Activated T-helper 9 cell treated with anti-CD3 and anti-CD28 coated beads, Interleukin-2, amount 50 U/mL, for 16 hours (primary cell): Measurements from ENCODE around the gene PHRF1.
"Not testable (repeated sequence)": the region's sequence is repeated elsewhere in the genome, so short reads cannot be mapped to it uniquely, and the experiment has no call there.

Experiments
- DNase-seq: peaks from one replicate; pipeline ENCODE4 v3.0.0-alpha.2; 2020; ENCODE audit warnings: low read depth

PHRF1 gene

DNA sequence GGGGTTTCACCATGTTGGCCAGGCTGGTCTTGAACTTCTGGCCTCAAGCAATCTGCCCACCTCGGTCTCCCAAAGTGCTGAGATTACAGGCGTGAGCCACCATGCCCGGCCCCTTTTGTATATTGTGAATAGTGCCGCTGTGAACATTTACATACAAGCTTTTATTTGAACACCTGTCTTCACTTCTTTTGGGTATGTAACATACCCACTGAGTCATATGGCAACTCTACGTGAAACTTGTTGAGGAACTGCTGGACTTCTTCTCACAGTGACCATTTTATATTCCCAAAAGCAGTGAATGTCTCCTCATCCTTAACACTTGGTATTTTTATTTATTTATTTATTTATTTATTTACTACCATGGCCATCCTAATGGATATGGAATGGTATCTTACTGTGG is 54.6 kb downstream of the PHRF1 start:
- DNase-seq = no peak

DNA sequence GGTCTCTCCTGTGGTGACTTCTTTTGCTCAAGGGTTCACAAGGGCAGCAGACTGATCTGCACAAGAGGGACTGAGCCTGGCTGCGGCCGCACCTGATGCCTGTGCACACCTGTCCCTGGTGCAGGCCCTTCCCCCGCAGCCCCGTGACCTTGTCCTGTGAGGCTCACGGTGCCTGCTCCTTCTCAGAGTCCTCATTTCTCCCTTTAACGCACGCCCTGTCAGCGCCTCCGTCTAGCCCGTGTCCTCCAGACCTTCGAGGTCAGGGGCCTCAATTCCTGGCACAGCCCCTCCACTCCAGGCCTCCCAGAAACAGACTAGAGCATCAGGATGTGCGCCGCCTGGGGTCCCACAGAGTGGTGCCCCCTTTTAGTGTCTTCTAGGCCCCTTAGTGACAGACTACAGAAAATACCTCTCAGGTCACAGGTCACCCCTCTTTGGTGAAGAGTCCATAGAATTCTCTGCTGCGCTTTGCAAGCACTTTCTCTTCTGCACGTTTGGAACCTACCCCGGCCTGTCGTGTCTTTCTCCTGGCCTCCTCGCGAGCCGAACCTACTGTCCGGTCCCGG is 59.8 kb downstream of the PHRF1 start:
- no peak for DNase-seq

DNA sequence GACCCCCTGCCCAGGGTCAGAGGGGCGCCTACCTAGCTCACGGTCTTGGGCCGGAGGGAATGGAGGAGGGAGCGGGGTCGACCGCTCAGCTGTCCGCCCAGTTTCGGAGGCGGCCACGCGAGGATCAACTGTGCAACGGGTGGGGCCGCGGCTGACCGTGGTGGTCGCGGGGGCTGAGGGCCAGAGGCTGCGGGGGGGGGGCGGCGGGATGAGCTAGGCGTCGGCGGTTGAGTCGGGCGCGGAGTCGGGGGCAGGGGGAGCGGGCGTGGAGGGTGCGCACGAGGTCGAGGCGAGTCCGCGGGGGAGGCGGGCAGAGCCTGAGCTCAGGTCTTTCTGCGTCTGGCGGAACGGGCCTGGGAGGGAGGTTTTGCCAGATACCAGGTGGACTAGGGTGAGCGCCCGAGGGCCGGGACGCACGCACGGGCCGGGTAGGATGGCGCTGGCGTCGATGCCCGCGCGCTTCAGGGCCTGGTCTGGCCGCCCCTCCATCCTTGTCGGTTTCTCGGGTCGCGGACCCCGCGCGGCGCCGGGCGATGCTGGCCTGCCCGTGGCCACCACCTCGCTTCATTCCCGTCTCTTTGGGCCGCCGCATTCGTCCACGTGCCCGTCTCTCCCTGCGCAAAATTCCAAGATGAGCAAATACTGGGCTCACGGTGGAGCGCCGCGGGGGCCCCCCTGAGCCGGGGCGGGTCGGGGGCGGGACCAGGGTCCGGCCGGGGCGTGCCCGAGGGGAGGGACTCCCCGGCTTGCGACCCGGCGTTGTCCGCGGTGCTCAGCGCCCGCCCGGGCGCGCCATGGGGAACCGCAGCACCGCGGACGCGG is 60.5 kb downstream of the PHRF1 start, which contains the start of gene DRD4:
Gene DRD4 (plus strand): TSS at position 759 of the 822 bp plus-strand sequence. CDS start 36 bp downstream, at position 795.
- DNase-seq = no peak

DNA sequence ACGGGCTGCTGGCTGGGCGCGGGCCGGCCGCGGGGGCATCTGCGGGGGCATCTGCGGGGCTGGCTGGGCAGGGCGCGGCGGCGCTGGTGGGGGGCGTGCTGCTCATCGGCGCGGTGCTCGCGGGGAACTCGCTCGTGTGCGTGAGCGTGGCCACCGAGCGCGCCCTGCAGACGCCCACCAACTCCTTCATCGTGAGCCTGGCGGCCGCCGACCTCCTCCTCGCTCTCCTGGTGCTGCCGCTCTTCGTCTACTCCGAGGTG is 61.0 kb downstream of the PHRF1 start:
- no peak for DNase-seq

DNA sequence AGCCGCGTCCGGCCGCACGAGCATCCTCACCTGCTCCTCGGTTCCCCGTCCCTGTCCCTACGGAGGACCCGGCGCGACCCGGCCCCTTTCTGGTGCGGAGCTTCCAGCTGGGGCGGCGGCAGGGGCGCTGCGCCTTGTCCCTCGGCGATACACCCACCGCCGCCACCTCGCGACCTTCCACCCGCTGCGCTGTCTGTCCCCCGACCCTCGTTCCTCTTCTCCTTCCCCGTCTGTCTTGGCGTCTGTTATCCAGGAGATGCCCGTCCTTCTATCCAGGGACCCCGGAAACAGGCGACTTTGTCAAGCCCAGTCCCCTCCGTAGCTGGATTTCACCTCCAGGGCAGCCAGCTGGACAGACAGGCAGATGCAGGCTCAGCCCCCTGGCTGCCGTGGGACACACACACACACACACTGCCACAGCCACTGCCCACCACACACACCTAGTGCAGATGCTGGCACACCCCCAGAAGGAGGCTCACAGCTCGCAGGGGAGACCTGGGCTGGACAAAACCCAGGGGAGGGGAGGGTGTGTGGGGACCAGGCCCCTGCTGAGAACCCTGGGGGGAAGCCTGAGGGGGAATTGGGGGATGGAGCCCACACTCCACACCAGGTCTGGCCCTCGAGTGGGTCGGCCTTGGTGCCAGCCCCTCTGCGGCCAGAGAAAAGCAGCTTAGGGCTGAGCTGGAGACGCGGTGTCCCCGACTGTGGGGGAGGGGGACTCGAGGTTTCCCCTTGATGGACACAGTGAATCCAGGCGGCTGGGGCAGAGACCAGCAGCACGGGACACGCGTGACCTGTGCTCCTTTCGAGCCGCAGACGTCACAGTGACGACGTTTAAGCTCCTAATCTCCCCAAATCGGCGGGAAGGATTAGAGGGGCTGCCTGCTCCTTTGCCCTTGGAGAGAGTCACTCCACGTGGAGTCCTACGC is 61.6 kb downstream of the PHRF1 start:
- no peak for DNase-seq

DNA sequence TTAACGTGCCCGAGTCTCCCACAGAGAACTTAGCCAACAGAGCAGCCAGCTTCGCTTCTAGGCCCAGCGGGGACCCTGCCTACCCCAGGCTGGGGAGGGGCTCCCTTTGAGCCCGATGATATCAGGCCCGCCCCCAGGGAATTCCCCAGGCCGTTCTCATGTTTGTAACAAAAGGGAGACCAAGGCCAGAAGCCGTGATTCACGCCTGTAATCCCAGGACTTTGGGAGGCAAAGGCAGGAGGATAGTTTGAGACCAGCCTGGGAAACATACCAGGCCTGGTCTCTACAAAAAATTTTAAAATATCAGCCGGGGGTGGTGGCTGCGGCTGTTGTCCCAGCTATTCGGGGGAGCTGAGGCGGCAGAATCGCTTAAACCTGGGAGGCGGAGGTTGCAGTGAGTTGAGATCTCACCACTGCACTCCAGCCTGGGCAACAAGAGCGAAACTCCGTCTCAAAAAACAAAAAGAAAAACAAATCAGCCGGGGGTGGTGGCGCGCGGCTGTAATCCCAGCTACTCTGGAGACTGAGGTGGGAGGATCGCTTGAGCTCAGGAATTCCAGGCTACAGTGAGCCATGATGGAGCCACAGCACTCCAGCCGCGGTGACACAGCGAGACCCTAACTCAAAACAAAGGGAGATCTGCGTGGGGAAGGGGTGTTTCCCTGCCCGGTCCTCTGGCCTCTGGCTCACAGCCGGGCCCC is 62.5 kb downstream of the PHRF1 start:
- no peak for DNase-seq

DNA sequence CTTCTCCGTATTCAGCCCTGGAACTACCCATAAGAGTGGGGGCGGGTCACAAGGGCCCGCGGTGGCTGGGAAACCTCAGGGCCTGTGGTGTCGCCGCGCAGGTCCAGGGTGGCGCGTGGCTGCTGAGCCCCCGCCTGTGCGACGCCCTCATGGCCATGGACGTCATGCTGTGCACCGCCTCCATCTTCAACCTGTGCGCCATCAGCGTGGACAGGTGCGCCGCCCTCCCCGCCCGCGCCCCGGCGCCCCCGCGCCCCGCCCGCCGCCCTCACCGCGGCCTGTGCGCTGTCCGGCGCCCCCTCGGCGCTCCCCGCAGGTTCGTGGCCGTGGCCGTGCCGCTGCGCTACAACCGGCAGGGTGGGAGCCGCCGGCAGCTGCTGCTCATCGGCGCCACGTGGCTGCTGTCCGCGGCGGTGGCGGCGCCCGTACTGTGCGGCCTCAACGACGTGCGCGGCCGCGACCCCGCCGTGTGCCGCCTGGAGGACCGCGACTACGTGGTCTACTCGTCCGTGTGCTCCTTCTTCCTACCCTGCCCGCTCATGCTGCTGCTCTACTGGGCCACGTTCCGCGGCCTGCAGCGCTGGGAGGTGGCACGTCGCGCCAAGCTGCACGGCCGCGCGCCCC is 63.2 kb downstream of the PHRF1 start:
- DNase-seq = no peak

DNA sequence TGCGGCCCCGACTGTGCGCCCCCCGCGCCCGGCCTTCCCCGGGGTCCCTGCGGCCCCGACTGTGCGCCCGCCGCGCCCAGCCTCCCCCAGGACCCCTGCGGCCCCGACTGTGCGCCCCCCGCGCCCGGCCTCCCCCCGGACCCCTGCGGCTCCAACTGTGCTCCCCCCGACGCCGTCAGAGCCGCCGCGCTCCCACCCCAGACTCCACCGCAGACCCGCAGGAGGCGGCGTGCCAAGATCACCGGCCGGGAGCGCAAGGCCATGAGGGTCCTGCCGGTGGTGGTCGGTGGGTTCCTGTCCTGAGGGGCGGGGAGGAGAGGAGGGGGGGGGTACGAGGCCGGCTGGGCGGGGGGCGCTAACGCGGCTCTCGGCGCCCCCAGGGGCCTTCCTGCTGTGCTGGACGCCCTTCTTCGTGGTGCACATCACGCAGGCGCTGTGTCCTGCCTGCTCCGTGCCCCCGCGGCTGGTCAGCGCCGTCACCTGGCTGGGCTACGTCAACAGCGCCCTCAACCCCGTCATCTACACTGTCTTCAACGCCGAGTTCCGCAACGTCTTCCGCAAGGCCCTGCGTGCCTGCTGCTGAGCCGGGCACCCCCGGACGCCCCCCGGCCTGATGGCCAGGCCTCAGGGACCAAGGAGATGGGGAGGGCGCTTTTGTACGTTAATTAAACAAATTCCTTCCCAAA is 63.9 kb downstream of the PHRF1 start:
- DNase-seq = no peak

DNA sequence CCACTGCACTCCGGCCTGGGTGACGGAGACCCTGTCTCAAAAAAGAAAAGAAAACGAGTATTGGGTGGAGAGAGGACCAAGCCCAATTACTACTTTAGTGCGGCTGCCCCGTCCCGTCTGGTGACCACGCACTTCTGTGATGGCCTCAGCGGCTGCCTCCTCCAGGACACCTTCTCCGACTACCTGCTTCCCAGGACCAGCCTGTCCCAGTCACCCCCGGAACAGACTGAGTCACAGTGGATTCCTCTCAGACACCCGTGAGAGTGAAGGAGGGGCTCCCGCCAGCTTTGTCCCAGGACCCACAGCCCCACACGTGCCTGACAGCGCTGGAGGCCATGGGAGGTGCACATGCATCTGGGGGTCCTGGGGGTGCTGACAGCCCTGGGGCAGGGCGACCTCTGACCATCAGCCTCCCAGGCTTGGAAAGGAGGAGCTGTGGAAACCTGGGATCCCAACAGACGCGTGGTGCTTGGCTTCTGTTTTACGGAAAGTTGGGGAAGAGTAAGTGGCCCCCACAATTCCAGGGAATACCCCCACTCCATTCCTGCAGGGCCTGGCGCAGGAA is 65.6 kb downstream of the PHRF1 start:
- no peak for DNase-seq

DNA sequence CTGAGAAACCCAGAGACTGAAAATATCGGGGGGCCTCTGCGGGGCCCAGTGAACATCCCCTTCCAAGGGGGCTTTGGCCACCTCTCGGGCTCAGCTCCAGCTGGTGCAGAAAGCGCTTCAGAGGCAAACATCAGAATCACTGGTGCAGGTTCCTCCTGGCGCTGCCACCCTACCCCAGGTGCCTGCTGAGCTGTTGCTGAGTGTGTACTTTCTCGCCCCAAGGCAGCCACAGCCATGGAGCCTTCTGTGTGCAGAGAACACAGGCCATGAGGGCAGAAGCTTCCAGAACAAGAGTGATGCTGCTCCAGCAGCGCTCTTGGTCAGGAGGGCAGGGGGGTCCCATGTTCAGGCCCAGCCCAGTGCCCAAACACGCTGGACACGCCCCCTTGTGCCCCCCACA is 67.1 kb downstream of the PHRF1 start:
- DNase-seq = no peak

DNA sequence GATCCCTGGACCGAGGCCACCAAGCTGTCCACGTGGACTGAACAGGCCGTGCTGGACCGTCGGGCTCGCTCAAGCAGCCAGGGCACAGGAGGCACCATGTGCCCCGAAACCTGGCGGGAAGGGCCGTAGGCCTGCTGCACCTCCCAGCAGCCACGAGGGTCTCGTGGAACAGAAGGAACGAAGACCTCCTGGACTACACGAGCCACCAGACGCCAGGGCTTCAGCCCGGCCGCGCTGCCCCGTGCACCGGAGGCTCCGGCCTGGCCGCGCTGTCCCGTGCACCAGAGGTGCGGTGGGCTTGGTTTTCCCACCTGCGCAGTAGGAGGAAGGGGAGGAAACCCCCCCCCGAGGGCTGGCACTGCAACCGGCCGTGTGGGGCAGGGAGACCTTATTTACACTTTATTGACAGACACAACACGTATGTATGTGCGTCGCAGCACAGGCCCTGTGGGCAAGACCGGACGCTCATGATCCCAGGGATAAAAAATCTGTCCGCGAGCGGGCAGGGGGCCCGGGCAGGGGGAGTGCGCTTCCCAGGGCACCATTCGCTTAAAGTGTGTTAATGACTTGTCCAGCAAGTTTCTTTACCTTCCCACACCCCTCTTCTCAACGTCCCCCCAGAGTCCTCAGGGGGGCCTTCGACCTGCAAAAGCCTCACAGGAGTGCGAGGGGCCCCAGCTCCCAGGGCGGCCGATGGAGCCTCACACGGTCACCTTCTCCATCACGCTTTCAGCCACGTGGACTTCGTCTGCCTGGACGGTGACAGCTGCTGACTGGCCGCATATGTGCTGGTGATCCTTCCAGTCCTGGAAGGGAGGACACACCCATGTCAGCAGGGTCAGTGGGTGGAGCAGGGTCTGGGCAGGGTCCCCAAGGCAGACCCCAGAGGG is 67.8 kb downstream of the PHRF1 start:
- DNase-seq = no peak

DNA sequence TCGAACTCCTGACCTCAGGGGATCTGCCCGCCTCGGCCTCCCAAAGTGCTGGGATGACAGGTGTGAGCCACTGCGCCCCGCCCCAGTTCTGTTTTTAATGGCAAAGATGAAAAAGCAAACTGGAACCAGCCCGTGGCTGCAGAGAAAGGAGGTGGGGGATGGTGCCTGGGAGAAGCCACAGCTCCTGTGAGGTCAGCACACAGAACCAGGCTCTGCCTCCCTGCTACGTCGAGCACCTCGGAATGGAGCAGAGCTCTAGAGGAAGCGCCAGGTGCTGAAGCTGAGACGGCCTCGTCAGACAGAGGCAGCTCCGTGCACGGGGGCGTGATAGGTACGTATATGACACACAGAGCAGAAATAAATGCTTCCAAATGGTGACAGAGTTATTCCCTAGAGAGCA is 69.3 kb downstream of the PHRF1 start:
- DNase-seq = no peak

DNA sequence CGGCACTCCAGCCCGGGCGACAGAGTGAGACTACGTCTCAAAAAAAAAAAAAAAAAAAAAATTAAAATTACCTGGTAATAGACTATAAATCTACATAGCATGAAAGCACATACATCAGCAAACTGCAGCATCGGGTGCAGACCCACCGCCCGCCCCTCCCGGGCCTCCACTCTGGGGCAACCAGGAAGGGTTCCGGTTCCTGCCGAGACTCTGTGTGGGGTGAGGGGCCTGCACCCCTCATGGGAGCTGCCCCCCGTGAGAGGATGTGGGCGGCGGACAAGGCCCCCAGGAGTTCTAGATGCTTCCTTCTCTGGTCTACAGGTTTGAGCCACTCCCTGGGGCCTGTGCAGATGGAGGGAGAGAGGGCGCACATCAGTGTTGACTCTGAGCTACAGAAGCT is 69.9 kb downstream of the PHRF1 start:
- no peak for DNase-seq

DNA sequence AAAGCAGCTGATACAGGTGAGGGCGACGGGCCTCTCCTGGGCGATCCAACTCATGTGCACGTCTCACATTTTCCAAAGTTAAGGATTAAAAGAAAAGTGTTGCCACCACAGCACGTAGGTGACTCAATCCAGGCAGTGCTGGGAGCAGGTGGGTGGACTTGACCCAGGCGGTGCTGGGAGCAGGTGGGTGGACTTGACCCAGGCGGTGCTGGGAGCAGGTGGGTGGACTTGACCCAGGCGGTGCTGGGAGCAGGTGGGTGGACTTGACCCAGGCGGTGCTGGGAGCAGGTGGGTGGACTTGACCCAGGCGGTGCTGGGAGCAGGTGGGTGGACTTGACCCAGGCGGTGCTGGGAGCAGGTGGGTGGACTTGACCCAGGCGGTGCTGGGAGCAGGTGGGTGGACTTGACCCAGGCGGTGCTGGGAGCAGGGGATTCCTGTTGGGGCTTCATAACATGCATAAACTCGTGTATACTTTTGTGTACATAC is 71.4 kb downstream of the PHRF1 start:
- not testable (repeated sequence) for DNase-seq

DNA sequence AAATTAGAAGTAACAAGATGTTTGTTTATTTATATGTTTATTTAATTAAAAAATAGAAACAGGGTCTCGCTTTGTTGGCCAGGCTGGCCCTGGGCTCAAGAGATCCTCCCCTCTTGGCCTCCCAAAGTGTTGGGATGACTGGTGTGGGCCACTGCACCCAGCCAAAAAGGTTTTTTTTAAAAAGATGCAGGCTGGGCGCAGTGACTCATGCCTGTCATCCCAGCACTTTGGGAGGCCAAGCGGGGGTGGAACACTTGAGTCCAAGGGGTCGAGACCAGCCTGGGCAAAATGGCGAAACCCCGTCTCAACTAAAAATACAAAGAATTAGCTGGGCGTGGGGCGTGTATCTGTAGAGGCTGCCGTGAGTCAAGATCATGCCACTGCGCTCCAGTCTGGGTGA is 74.2 kb downstream of the PHRF1 start:
- no peak for DNase-seq

DNA sequence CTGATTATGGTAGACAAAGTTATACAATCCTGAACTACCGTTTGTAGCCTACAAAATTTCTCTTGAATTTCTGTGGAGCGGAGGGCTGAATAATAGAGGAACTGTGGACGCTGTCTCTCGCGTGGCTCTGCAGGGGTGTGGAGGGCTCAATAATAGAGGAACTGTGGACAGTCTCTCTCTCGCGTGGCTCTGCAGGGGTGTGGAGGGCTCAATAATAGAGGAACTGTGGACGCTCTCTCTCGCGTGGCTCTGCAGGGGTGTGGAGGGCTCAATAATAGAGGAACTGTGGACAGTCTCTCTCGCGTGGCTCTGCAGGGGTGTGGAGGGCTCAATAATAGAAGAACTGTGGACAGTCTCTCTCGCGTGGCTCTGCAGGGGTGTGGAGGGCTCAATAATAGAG is 76.9 kb downstream of the PHRF1 start:
- DNase-seq = not testable (repeated sequence)

DNA sequence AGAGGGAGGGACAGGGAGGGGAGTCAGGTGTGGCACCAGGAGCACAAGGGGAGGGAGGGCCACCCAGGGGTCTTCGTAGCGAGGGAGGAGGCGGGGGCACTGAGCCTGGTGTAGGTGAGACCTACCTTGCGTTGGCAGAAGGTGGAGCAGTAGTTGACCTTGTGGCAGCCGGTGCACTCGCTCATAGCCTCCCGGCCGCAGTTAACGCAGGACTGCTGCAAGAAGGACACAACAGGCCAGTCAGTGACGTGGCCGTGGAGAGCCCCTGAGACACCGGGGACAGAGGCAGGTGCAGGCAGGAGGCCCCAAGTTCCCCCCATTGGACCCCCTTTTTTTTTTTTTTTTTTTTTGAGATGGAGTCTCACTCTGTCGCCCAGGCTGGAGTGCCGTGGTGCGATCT is 77.6 kb downstream of the PHRF1 start:
- DNase-seq = no peak

DNA sequence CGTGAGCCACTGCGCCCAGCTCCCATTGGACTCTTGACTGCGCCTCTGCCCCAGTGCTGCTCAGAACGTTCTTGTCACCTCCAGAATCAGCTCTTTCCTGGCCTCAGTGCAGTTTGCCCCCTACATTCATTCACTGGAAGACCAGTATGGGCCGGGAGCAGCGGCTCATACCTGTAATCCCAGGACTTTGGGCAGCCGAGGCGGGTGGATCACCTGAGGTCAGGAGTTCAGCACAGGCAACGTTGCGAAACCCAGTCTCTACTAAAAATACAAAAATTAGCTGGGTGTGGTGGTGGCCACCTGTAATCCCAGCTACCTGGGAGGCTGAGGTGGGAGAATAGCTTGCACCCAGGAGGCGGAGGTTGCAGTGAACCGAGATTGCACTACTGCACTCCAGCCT is 78.2 kb downstream of the PHRF1 start:
- not testable (repeated sequence) for DNase-seq

DNA sequence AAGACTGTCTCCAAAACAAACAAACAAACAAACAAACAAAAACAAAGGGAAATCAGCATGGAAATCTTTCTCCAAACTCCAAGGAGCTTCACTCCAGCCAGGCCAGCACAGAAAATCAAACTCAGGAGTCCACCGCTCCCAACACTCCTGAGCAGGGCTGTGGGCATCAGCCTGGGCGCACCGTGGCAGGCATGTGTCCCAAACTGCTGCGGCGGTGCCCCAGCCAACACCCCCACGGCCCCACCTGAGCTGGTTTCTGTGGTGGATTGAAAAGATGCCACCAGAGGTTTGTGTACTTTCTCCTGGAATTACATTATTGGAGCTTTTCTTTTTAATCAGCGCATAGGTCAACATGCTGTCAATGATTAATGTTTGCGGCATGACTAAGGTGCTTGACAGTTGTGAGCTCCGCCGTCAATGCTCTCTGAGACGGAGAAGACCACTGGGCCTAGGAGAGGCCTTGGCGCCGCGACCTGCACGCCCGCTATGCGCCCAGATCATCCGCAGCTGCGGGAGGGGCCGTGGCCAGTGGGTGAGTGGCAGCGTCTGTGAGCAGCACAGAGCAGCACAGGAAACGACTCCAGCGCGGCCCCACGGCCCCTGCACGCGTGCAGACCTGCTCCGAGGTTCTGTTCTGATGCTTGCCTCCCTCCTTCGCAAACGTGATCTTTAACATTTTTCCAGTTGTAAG is 78.9 kb downstream of the PHRF1 start:
- no peak for DNase-seq
